AG09319 (cell line): ENCODE data around the gene BAG3.
A peak's percentile ranks its signal among the peaks of the same experiment; 100 is the strongest.

ENCODE experiments used
- DNase-seq: peaks from one replicate; pipeline ENCODE4 v3.0.0-alpha.2; 2010; ENCODE audit warnings: low read depth; ENCODE audit errors: extremely low read depth
- TF ChIP-seq, protein P1 (sequence below): IDR thresholded peaks from 2 replicates; pipeline ENCODE4 v1.5.1; 2011; ENCODE audit warnings: low read depth, mild to moderate bottlenecking, inconsistent platforms, low read length, moderate library complexity

The BAG3 gene

DNA sequence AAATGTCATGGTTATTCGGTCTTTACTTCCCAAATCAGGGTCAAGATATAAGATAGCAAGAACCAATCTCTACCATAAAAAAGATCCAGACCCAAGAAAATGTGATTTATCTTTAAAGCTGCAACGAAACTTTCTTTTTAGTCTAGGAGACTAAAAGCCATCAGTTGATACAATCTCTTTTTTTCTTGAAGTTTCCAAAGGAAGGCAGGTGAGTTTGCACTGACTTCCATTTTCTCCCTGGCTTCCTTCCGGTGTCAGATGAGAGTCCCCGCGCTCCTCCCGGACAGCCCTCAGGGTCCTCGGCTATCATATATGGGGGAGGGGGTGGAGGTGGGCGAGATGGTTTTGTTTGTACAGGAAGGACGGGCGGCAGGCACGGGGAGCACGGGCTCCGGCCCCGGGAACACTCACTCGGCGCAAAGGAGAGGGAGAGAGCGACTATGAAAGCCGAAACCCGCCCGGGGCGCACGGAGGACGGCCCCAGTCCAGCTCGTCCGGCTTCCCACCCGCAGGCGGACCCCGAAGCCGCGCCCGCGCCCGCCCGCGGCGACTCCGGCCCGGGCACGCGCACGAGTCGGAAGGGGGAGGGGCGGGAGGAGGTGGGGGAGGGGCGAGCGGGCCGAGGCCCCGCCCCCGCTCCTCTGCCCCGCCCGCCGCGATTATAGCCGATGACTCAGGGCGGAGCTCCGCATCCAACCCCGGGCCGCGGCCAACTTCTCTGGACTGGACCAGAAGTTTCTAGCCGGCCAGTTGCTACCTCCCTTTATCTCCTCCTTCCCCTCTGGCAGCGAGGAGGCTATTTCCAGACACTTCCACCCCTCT lies at the start of gene BAG3:
Gene BAG3 (plus strand): TSS at position 689 of the 822 bp plus-strand sequence. CDS start 296 bp downstream, outside the sequence.
- DNase-seq = peak; percentile 84
- TF ChIP-seq, protein P1, sequence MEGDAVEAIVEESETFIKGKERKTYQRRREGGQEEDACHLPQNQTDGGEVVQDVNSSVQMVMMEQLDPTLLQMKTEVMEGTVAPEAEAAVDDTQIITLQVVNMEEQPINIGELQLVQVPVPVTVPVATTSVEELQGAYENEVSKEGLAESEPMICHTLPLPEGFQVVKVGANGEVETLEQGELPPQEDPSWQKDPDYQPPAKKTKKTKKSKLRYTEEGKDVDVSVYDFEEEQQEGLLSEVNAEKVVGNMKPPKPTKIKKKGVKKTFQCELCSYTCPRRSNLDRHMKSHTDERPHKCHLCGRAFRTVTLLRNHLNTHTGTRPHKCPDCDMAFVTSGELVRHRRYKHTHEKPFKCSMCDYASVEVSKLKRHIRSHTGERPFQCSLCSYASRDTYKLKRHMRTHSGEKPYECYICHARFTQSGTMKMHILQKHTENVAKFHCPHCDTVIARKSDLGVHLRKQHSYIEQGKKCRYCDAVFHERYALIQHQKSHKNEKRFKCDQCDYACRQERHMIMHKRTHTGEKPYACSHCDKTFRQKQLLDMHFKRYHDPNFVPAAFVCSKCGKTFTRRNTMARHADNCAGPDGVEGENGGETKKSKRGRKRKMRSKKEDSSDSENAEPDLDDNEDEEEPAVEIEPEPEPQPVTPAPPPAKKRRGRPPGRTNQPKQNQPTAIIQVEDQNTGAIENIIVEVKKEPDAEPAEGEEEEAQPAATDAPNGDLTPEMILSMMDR = no peak

DNA sequence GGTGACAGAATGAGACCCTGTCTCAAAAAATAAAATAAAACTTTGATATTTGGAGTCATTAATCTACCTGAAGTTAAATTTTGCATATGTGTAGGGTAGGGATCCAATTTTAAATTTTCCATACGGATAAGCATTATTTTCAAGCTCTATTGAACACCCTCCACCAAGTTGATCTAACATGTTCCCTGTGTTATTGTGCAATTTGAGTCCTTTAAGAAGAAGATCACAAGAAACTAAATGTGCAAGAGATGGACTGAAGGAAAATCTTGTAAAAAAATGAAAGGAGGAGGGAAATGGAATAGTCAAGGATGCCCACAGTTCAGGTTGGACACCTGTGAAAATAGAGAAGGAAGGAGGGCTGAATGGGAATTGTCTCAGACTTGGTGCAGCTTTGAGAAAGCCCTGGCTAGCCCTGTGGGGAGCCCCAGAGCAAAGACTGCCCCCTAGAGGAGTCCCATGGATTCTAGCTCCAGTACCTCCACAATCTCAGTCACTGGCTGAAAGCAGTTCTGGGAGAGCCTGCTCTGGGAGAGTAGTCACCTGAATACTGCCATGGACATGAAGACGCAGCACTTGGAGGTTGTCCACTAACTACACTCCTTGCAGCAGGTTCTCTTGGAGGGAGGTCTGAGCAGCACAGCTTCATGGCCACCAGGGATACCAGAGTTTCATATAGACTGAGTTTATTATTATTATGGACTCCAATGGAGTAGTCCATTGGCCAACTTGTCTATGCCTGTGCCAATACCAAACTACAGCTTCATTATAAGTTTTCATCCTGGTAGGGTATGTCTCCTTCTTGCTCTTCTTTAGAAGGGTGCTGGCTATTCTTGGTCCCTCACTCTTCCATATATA lies 48.7 kb upstream of the BAG3 start:
- DNase-seq = no peak
- TF ChIP-seq, protein P1 = peak; percentile 67

DNA sequence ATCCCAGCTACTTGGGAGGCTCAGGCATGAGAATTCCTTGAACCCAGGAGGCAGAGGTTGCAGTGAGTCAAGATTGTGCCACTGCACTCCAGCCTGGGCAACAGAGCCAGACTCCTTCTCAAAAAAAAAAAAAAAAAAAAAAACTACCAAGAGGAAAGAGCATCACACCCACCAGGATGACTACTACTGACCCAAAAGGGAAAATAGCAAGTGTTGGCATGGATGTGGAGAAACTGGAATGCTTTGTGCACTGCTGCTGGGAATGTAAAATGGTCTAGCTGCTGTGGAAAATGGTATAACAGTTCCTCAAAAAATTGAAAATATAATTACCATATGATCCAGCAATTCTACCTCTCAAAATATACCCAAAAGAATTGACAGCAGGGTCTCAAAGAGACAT lies 46.7 kb upstream of the BAG3 start:
- DNase-seq = no peak
- TF ChIP-seq, protein P1 = no peak

DNA sequence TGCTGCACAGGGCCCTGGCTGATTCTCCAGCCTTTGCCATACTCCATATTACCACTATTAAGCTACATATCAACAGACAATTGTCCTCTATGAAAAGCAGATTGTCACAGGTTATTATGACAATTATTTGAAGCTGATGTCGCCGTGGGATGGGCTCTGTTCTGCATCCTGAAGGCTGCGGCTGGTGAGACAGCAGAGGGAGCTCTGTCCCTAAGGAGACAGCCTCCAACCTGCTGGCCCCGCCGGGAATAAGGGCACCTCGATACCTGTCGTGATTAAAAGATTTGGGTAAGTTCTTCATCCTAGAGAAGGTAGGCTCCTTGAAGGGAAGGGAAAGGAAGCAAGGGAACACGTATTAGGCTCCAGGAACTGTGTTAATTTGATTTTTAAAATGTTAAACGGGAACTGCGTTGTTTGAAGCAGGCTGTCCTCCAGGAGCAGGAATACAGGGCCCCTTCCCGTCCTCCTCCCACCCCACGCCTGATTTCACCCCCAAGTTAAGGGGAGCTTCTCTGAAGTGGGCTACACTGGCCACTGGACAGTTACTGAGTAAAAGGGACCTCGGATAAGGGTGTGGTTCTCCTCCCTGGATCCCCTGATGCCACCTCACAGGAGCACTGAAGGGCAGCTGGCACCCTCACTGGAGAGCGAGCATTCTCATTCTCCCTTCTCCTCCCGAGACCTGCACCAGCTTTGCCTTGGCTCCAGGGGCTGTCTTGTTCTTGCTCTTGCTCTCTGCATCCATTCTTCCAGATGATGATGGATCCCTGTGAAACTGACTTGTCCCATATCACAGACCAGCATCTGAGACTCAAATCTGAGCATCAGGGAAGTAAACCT lies 42.6 kb upstream of the BAG3 start:
- DNase-seq = no peak
- TF ChIP-seq, protein P1 = peak; percentile 75

DNA sequence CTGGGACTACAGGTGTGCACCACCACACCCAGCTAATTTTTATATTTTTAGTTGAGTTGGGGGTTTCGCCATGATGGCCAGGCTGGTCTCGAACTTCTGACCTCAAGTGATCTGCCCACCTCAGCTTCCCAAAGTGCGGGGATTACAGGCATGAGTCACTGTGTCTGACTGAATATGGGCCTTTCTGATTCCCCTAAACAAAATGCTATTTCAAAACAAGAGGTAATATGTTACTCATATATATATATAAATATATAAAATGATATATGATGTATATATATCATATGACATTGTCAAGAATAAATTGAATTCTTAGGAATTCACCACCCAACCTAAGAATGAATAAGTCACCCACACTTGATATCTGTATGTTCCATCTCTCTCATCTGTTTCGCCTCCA lies 41.7 kb upstream of the BAG3 start:
- DNase-seq = no peak
- TF ChIP-seq, protein P1 = no peak

DNA sequence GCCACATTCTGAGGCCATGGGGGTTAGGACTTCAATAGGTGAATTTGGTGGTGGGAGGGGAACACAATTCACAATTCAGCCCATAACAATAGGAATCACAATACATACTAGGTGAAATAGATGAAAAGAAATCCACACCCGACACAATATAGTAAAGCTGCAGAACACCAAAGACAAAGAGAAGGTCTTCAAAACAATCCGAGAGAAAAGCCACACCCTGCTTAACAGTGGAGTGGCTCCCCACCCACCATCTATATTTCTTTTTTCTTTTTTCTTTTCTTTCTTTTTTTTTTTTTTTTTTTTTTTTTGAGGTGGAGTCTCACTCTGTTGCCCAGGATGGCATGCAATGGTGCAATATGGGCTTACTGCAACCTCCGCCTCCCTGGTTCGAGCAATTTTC lies 39.7 kb upstream of the BAG3 start:
- TF ChIP-seq, protein P1 = no peak
- DNase-seq = no peak
